OCI-LY7 (cell line): ENCODE measurements around the gene SPOPL.

Source experiments
- EZH2phosphoT487 ChIP-seq: fragments of 200-600 bp; sonication (generic); IDR thresholded peaks from 2 replicates; pipeline ENCODE4 v1.6.1; 2018; ENCODE audit warnings: low read depth, borderline replicate concordance, mild to moderate bottlenecking, mixed run types, antibody characterized with exemption, low read length, moderate library complexity, mixed read lengths
- TF ChIP-seq, protein P1 (sequence below): fragments of 200-600 bp; sonication (generic); conservative IDR thresholded peaks from 2 replicates; pipeline ENCODE4 v1.5.1; 2014; ENCODE audit warnings: mild to moderate bottlenecking, antibody characterized with exemption, low read length, moderate library complexity, mixed read lengths

DNA sequence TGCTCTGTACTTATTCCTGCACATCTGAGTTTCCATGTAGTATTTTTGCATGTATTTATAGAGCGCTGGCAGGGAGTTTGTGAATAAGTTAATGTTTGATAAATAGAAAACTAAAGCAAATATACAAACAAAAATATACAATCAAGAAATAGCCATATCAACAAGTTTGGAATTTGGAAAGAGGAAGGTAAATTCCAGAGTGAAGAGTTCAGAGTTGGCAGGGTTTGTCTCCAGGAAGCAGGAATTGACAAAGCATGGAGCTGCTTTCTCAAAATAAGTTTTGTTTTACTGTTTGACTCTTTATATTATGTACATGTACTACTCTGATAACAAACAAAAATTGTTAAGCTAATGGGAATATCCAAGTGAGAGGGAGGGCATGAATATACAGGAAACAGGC lies 80.3 kb downstream of the SPOPL start:
- TF ChIP-seq, protein P1, sequence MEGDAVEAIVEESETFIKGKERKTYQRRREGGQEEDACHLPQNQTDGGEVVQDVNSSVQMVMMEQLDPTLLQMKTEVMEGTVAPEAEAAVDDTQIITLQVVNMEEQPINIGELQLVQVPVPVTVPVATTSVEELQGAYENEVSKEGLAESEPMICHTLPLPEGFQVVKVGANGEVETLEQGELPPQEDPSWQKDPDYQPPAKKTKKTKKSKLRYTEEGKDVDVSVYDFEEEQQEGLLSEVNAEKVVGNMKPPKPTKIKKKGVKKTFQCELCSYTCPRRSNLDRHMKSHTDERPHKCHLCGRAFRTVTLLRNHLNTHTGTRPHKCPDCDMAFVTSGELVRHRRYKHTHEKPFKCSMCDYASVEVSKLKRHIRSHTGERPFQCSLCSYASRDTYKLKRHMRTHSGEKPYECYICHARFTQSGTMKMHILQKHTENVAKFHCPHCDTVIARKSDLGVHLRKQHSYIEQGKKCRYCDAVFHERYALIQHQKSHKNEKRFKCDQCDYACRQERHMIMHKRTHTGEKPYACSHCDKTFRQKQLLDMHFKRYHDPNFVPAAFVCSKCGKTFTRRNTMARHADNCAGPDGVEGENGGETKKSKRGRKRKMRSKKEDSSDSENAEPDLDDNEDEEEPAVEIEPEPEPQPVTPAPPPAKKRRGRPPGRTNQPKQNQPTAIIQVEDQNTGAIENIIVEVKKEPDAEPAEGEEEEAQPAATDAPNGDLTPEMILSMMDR: no peak
- TF ChIP-seq EZH2phosphoT487: no peak
